ENCODE results near the gene NAA35. TPM values are rescaled to one million over a fixed set of nuclear protein-coding genes. Genes with fewer than 3 reads are reported as not detected.

NAA35 gene
- total RNA-seq, 4 donors from 2014 or later, result 16.4 to 20.8 (median 18.1) TPM

DNA sequence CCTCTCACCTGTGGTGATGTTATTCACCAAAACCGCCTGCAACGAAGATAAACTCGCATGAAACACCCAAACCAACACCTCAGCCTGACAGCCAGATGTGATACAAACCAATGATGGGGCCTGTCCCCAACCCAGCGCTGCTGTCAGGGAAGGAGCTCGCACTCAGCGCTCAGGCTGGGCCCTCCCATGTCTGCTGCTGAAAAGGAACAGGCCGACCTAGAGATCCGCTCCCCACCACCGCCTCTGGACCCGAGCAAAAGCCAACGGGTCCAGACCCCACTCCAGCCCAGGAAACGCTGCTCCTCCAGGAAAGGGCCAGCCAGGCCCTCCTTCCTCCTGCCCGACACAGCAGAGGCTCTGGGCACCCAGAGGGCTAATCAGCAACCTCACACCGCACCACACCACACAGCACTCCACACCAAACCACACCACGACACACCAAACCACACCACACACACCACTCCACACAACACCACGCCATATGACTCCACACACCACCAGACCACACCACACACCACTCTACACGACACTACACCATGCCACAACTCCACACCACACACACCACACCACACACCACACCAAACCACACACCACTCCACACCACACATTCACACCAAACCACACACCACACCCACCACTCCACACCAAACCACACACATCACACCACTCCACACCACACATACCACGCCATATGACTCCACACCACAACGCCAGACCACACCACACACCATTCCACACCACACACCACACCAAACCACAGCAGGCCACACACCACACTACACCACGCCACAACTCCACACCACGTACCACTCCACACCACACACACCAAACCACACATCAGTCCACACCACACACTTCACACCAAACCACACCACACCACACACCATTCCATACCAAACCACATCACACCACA lies 111.9 kb downstream of the NAA35 start:
- Histone ChIP-seq H3K27ac (replicated peaks in 1 of 4) (no peak overlapping the region), H3K4me3 (no peak overlapping the region), H3K36me3 (no peaks in the 10 kb centered on the region), H3K9me3 (no peaks in the 10 kb centered on the region), H3K4me1 (no peaks in the 10 kb centered on the region), H3K27me3 (no peaks in the 10 kb centered on the region)
- TF ChIP-seq, protein P1, sequence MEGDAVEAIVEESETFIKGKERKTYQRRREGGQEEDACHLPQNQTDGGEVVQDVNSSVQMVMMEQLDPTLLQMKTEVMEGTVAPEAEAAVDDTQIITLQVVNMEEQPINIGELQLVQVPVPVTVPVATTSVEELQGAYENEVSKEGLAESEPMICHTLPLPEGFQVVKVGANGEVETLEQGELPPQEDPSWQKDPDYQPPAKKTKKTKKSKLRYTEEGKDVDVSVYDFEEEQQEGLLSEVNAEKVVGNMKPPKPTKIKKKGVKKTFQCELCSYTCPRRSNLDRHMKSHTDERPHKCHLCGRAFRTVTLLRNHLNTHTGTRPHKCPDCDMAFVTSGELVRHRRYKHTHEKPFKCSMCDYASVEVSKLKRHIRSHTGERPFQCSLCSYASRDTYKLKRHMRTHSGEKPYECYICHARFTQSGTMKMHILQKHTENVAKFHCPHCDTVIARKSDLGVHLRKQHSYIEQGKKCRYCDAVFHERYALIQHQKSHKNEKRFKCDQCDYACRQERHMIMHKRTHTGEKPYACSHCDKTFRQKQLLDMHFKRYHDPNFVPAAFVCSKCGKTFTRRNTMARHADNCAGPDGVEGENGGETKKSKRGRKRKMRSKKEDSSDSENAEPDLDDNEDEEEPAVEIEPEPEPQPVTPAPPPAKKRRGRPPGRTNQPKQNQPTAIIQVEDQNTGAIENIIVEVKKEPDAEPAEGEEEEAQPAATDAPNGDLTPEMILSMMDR (IDR thresholded peaks at IDR 0.05), result no peak
- TF ChIP-seq POLR2AphosphoS5 (IDR thresholded peaks at IDR 0.05), result no peak
- no peak for DNase-seq (ENCODE audit: extremely low spot score)
- WGBS, result 92% methylated on average over 17 of the region's 21 CpGs
- intact Hi-C loops (cut with DNase I), result no loop called here

DNA sequence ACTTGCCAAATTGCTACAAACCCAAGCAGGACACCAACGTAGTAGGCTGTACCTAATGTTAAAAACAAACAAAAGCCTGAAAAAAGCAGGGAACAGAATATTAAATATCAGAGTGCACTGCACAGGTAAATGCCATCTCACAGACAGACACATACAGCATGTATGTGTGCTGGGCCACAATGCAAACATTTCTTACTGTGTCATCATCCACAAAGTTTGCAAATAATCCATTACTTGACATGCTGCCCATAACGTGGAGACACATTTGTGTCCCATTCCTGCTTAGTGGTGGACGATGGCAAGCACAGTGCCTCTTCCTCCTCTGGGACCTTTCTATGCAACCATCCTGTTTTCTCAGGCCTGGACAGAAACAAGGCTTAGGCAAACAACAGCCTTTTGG lies 113.7 kb downstream of the NAA35 start:
- TF ChIP-seq POLR2AphosphoS5 (IDR thresholded peaks at IDR 0.05) (no peak), EP300 (IDR thresholded peaks at IDR 0.05) (no peak), POLR2A (IDR thresholded peaks at IDR 0.05; ENCODE audit: low read depth) (no peak)
- TF ChIP-seq, protein P1 (IDR thresholded peaks at IDR 0.05), result no peak

GRCh38 chr9:86057491-86057890 lies 116.5 kb downstream of the NAA35 start:
- TF ChIP-seq, protein P1 (IDR thresholded peaks at IDR 0.05), result no peak
- TF ChIP-seq POLR2A (IDR thresholded peaks at IDR 0.05; ENCODE audit: low read depth) (no peak), POLR2AphosphoS5 (IDR thresholded peaks at IDR 0.05) (no peak), EP300 (IDR thresholded peaks at IDR 0.05) (no peak)
- H3K4me1 ChIP-seq, result no peaks in the 10 kb centered on the region
- H3K27ac ChIP-seq (replicated peaks in 1 of 4), result no peak overlapping the region
- no peaks in the 10 kb centered on the region for H3K27me3 ChIP-seq
- no peak overlapping the region for H3K4me3 ChIP-seq
- intact Hi-C loops (cut with DNase I), result no loop called here
- no peaks in the 10 kb centered on the region for H3K36me3 ChIP-seq
- H3K9me3 ChIP-seq, result no peaks in the 10 kb centered on the region
- WGBS, result 91% methylated on average over 12 of the region's 13 CpGs
- DNase-seq (ENCODE audit: extremely low spot score), result no peak

More for the DNA sequence above, 113.7 kb downstream of the NAA35 start:
- DNase-seq (ENCODE audit: extremely low spot score), result no peak
- WGBS, result 84% methylated on average over 3 of the region's 3 CpGs
- Histone ChIP-seq H3K27ac (replicated peaks in 1 of 4) (no peak overlapping the region), H3K4me3 (no peak overlapping the region), H3K4me1 (no peaks in the 10 kb centered on the region), H3K27me3 (no peaks in the 10 kb centered on the region), H3K9me3 (no peaks in the 10 kb centered on the region), H3K36me3 (no peaks in the 10 kb centered on the region)
- intact Hi-C loops (cut with DNase I), result no loop called here

- intact Hi-C loops (cut with DNase I), result no loop called here
Observed at GRCh38 chr9:86061972-86062739, 121.2 kb downstream of the NAA35 start.

More at GRCh38 chr9:86061972-86062739, 121.2 kb downstream of the NAA35 start:
- no peaks in the 10 kb centered on the region for H3K4me1 ChIP-seq
- no peak overlapping the region for H3K4me3 ChIP-seq
- H3K27me3 ChIP-seq, result no peaks in the 10 kb centered on the region
- DNase-seq (ENCODE audit: extremely low spot score), result no peak
- no peaks in the 10 kb centered on the region for H3K36me3 ChIP-seq
- WGBS, result 81% methylated on average over 11 of the region's 11 CpGs
- H3K27ac ChIP-seq (replicated peaks in 1 of 4), result no peak overlapping the region
- no peaks in the 10 kb centered on the region for H3K9me3 ChIP-seq
- TF ChIP-seq POLR2AphosphoS5 (IDR thresholded peaks at IDR 0.05) (no peak), POLR2A (IDR thresholded peaks at IDR 0.05; ENCODE audit: low read depth) (no peak), EP300 (IDR thresholded peaks at IDR 0.05) (no peak)
- TF ChIP-seq, protein P1 (IDR thresholded peaks at IDR 0.05), result no peak
